OCI-LY7 (cell line): Measurements from ENCODE around the gene PIGP. TPM values are rescaled to one million over a fixed set of nuclear protein-coding genes. Genes with fewer than 3 reads are reported as not detected.

Experiments
- BruUV-seq: library from RNA; stranded (reverse); fragments of 400-500 nt; replicated peaks from 2 replicates; lab custom pipeline; 2021; lab: Mats Ljungman, UMichigan
- CTCF ChIA-PET: fragments of 300-600 bp; sonication (Branson Sonifier 250); formaldehyde crosslinking; loops from one replicate; lab custom pipeline; 2022; ENCODE audit warnings: antibody characterized with exemption; ENCODE audit not compliant: unreplicated experiment; lab: Charles Lee
- POLR2A ChIA-PET: fragments of 300-600 bp; sonication (Branson Sonifier 250); formaldehyde crosslinking; loops from one replicate; lab custom pipeline; 2022; ENCODE audit warnings: antibody characterized with exemption; lab: Charles Lee
- DNase-seq: peaks from one replicate; pipeline ENCODE4 v3.0.0-alpha.2; 2015; ENCODE audit warnings: low spot score
- H2AFZ ChIP-seq: fragments of 200-600 bp; sonication (generic), shearing (Covaris generic); 2 replicates; pipeline ENCODE4 v1.6.1; 2014; ENCODE audit warnings: mild to moderate bottlenecking, antibody characterized with exemption, low read length, moderate library complexity
- H3K27ac ChIP-seq: fragments of 200-600 bp; sonication (generic); 2 replicates; pipeline ENCODE4 v1.5.1; 2014; ENCODE audit warnings: mixed run types, low read depth, mild to moderate bottlenecking, moderate library complexity, low read length, inconsistent platforms; ENCODE audit not compliant: poor library complexity, severe bottlenecking
- H3K36me3 ChIP-seq: fragments of 200-600 bp; sonication (generic); 2 replicates; pipeline ENCODE4 v1.6.1; 2014; ENCODE audit warnings: mild to moderate bottlenecking, antibody characterized with exemption, low read length, moderate library complexity, mixed read lengths; ENCODE audit not compliant: insufficient read depth
- H3K4me1 ChIP-seq: fragments of 200-600 bp; sonication (generic); 2 replicates; pipeline ENCODE4 v1.5.1; 2014; ENCODE audit warnings: mild to moderate bottlenecking, low read length; ENCODE audit not compliant: insufficient read depth, poor library complexity, severe bottlenecking
- H3K4me2 ChIP-seq: fragments of 200-600 bp; sonication (generic); 2 replicates; pipeline ENCODE4 v1.6.1; 2014; ENCODE audit warnings: mild to moderate bottlenecking, low read length
- H3K4me3 ChIP-seq: fragments of 200-600 bp; sonication (generic); 2 replicates; pipeline ENCODE4 v1.5.1; 2014; ENCODE audit warnings: mild to moderate bottlenecking, low read depth, low read length; ENCODE audit not compliant: poor library complexity, severe bottlenecking
- H3K79me2 ChIP-seq: fragments of 200-600 bp; sonication (generic); 2 replicates; pipeline ENCODE4 v1.6.1; 2016; ENCODE audit warnings: low read depth, mild to moderate bottlenecking, low read length, moderate library complexity, mixed read lengths; ENCODE audit not compliant: insufficient read depth
- H3K9me2 ChIP-seq: fragments of 200-600 bp; sonication (generic); 2 replicates; pipeline ENCODE4 v1.6.1; 2016; ENCODE audit warnings: mild to moderate bottlenecking, low read length, mixed read lengths; ENCODE audit not compliant: insufficient read depth
- H3K9me3 ChIP-seq: fragments of 200-600 bp; sonication (generic); 2 replicates; pipeline ENCODE4 v1.6.1; 2014; ENCODE audit warnings: mild to moderate bottlenecking, mixed run types, low read length, mixed read lengths
- H4K20me1 ChIP-seq: fragments of 200-600 bp; sonication (generic); 2 replicates; pipeline ENCODE4 v1.6.1; 2014; ENCODE audit warnings: mild to moderate bottlenecking, antibody characterized with exemption, low read length, moderate library complexity, mixed read lengths; ENCODE audit not compliant: insufficient read depth
- CTCF ChIP-seq: fragments of 200-600 bp; sonication (generic); conservative IDR thresholded peaks from 2 replicates; pipeline ENCODE4 v1.5.1; 2014; ENCODE audit warnings: mild to moderate bottlenecking, antibody characterized with exemption, low read length, moderate library complexity, mixed read lengths
- EZH2phosphoT487 ChIP-seq: fragments of 200-600 bp; sonication (generic); IDR thresholded peaks from 2 replicates; pipeline ENCODE4 v1.6.1; 2018; ENCODE audit warnings: low read depth, borderline replicate concordance, mild to moderate bottlenecking, mixed run types, antibody characterized with exemption, low read length, moderate library complexity, mixed read lengths
- intact Hi-C: fragments of 100-400 bp; cut with micrococcal nuclease; formaldehyde crosslinking; loops from one replicate; pipeline ENCODE4 v1.10.0; 2022; ENCODE audit not compliant: unreplicated experiment
- total RNA-seq, 2 experiments: library from RNA; depleted of rRNA in 1 of 2; stranded (reverse); fragments of >200 nt in 1 of 2; shearing (Covaris generic) in 1 of 2; gene quantifications; 2 replicates each; pipeline ENCODE4 v1.2.3, GENCODE V29; 2014 to 2022

Gene PIGP
- total RNA-seq, 2 experiments from 2014 or later, result 7.4 to 35.4 TPM

- peaks cover 18% of the 10 kb centered on the region for H3K4me1 ChIP-seq
Observed at GRCh38 chr21:37079211-37079824, 6.4 kb upstream of the PIGP start.

GRCh38 chr21:37077403-37077802 lies 4.5 kb upstream of the PIGP start:
- Histone ChIP-seq H3K27ac (no peak overlapping the region), H3K4me3 (no peak overlapping the region), H3K9me2 (no peaks in the 10 kb centered on the region), H2AFZ (no peak overlapping the region), H3K36me3 (peaks cover 2% of the 10 kb centered on the region; the same call in 1 of the 2 replicates), H3K9me3 (peaks cover 5% of the 10 kb centered on the region; the same call in 1 of the 2 replicates), H3K4me2 (no peak overlapping the region), H3K79me2 (peaks cover 83% of the 10 kb centered on the region), H4K20me1 (peaks cover 21% of the 10 kb centered on the region), H3K4me1 (peaks cover 25% of the 10 kb centered on the region)
- BruUV-seq, result no TSS peak
- POLR2A ChIA-PET, result no interaction called here
- no peak for DNase-seq
- TF ChIP-seq EZH2phosphoT487 (no peak), CTCF (no peak)
- CTCF ChIA-PET, result no interaction called here
- intact Hi-C loops, result no loop called here

More at GRCh38 chr21:37079211-37079824, 6.4 kb upstream of the PIGP start:
- no peak overlapping the region for H3K4me3 ChIP-seq
- intact Hi-C loops, result no loop called here
- ChIA-PET CTCF (no interaction called here), POLR2A (no interaction called here)
- TF ChIP-seq CTCF, result peak; percentile 65
- TF ChIP-seq EZH2phosphoT487, result no peak
- peaks cover 2% of the 10 kb centered on the region; the same call in 1 of the 2 replicates for H3K36me3 ChIP-seq
- peaks cover 5% of the 10 kb centered on the region; the same call in 1 of the 2 replicates for H3K9me3 ChIP-seq
- peaks cover 93% of the 10 kb centered on the region for H3K79me2 ChIP-seq
- BruUV-seq, result no TSS peak
- H2AFZ ChIP-seq, result no peak overlapping the region
- peak overlapping the region; percentile 0 for H3K27ac ChIP-seq
- peaks cover 27% of the 10 kb centered on the region for H4K20me1 ChIP-seq
- no peaks in the 10 kb centered on the region for H3K9me2 ChIP-seq
- DNase-seq, result peak; percentile 20
- peak overlapping the region; percentile 36; the same call in 1 of the 2 replicates for H3K4me2 ChIP-seq
